K562 (cell line): ENCODE measurements around the gene ZNF362. TPM values are rescaled to one million over a fixed set of nuclear protein-coding genes. Genes with fewer than 3 reads are reported as not detected.

Experiments
- ATAC-seq: fragments of 200-7000 bp; cut with Tn5 transposase; 3 replicates; pipeline ENCODE4 v1.9.1; 2020; ENCODE audit warnings: moderate library complexity
- BruUV-seq: library from RNA; stranded (reverse); fragments of 400-500 nt; replicated peaks from 2 replicates; lab custom pipeline; 2021; lab: Mats Ljungman, UMichigan
- CTCF ChIA-PET: fragments of 300-600 bp; formaldehyde crosslinking; extraction: SDS; loops from one replicate; lab custom pipeline; 2021; ENCODE audit warnings: low intra/inter-chr PET ratio; lab: Yijun Ruan, JAX
- POLR2A ChIA-PET: fragments of 300-600, 350-650 bp; sonication (Branson Sonifier 250); formaldehyde crosslinking; extraction: SDS; loops from one replicate; lab custom pipeline; 2021; ENCODE audit warnings: antibody characterized with exemption, inconsistent platforms; lab: Yijun Ruan, JAX
- DNase-seq, 4 experiments: peaks; one replicate each; pipeline versions ENCODE4 v3.0.0 to v3.0.0-alpha.2; 2011 to 2018; ENCODE audit warnings: low spot score in 3 of 4, mixed read lengths in 3 of 4; ENCODE audit errors: extremely low read depth in 1 of 4
- FAIRE-seq: peaks from 2 replicates; lab custom pipeline; 2011; peaks lifted over from hg19 to GRCh38; lab: Jason Lieb, UNC
- H2AFZ ChIP-seq: 2 replicates; pipeline ENCODE4 v1.6.0; 2011; ENCODE audit warnings: low read depth, low read length, control low read depth, inconsistent platforms
- H3K27ac ChIP-seq: fragments of 200-600 bp; 3 replicates; pipeline ENCODE4 v1.8.0; 2011; ENCODE audit warnings: low read depth, mild to moderate bottlenecking, control low read depth, inconsistent platforms, low read length, moderate library complexity, mixed read lengths; ENCODE audit errors: extremely low read depth
- H3K27me3 ChIP-seq, 2 experiments: fragments of 300-600 bp in 1 of 2; 2 replicates in 1 of 2; 3 replicates in 1 of 2; pipeline versions ENCODE4 v1.6.0 to v1.8.0; 2011; ENCODE audit warnings: inconsistent platforms in 2 of 2, low read length in 2 of 2, mild to moderate bottlenecking in 1 of 2, mixed read lengths in 1 of 2, moderate library complexity in 1 of 2; ENCODE audit not compliant: control insufficient read depth in 2 of 2, insufficient read depth in 2 of 2
- H3K36me3 ChIP-seq: fragments of 300-600 bp; 3 replicates; pipeline ENCODE4 v1.8.0; 2011; ENCODE audit warnings: mild to moderate bottlenecking, low read length, inconsistent platforms; ENCODE audit not compliant: control insufficient read depth, insufficient read depth
- H3K4me1 ChIP-seq, 2 experiments: fragments of 200-600 bp in 1 of 2; replicated peaks in 1 of 2; 2 replicates in 1 of 2; 3 replicates in 1 of 2; pipeline versions ENCODE4 v1.5.1 to v1.8.0; 2011; ENCODE audit warnings: inconsistent platforms in 2 of 2, low read length in 2 of 2, mild to moderate bottlenecking in 1 of 2, mixed read lengths in 1 of 2, moderate library complexity in 1 of 2; ENCODE audit not compliant: control insufficient read depth in 2 of 2, insufficient read depth in 2 of 2
- H3K4me2 ChIP-seq: 2 replicates; pipeline ENCODE4 v1.6.1; 2011; ENCODE audit warnings: low read length, control low read depth, inconsistent platforms, mixed read lengths; ENCODE audit not compliant: insufficient read depth
- H3K4me3 ChIP-seq: fragments of 200-600 bp; sonication (generic), shearing (Covaris generic); 2 replicates; pipeline ENCODE4 v1.5.1; 2016; ENCODE audit warnings: control low read depth, inconsistent platforms
- H3K79me2 ChIP-seq: fragments of 200-600 bp; 3 replicates; pipeline ENCODE4 v1.8.0; 2011; ENCODE audit warnings: low read length, inconsistent platforms; ENCODE audit not compliant: control insufficient read depth, insufficient read depth
- H3K9ac ChIP-seq, 2 experiments: 2 replicates each; pipeline versions ENCODE4 v1.6.0 to v1.6.1; 2011; ENCODE audit warnings: low read depth in 2 of 2, low read length in 2 of 2, control low read depth in 1 of 2, inconsistent platforms in 1 of 2, mild to moderate bottlenecking in 1 of 2, mixed read lengths in 1 of 2; ENCODE audit not compliant: insufficient read depth in 1 of 2
- H3K9me1 ChIP-seq: one replicate; pipeline ENCODE4 v1.6.0; 2011; ENCODE audit warnings: inconsistent platforms, mild to moderate bottlenecking, low read length, moderate library complexity; ENCODE audit not compliant: control insufficient read depth, insufficient read depth
- H3K9me3 ChIP-seq: replicated peaks from 2 replicates; pipeline ENCODE4 v1.5.1; 2011; ENCODE audit warnings: low read depth, low read length, inconsistent platforms; ENCODE audit not compliant: control insufficient read depth, insufficient read depth
- H4K20me1 ChIP-seq: replicated peaks from 2 replicates; pipeline ENCODE4 v1.6.1; 2011; ENCODE audit warnings: low read length, inconsistent platforms, mixed read lengths; ENCODE audit not compliant: control insufficient read depth, insufficient read depth
- ARHGAP35 ChIP-seq: fragments of 450-650 bp; IDR thresholded peaks from 2 replicates; pipeline ENCODE4 v1.6.1; 2018; ENCODE audit not compliant: partially characterized antibody
- BMI1 ChIP-seq: fragments of 150-350 bp; IDR thresholded peaks from 2 replicates; pipeline ENCODE4 v1.6.1; 2014; ENCODE audit warnings: low read length
- CBX1 ChIP-seq: sonication (generic); IDR thresholded peaks from 2 replicates; pipeline ENCODE4 v1.6.1; 2016; ENCODE audit warnings: antibody characterized with exemption, low read depth, mild to moderate bottlenecking
- CBX5 ChIP-seq: IDR thresholded peaks from 2 replicates; pipeline ENCODE4 v1.6.1; 2014; ENCODE audit warnings: low read depth, borderline replicate concordance
- CREB1 ChIP-seq, 2 experiments: sonication (generic) in 1 of 2; formaldehyde crosslinking in 1 of 2; IDR thresholded peaks; 2 replicates each; pipeline versions ENCODE4 v1.6.1 to v1.8.0; 2012 to 2022; ENCODE audit warnings: inconsistent platforms in 1 of 2, mild to moderate bottlenecking in 1 of 2, missing genetic modification reagents in 1 of 2, moderate library complexity in 1 of 2
- ETV5 ChIP-seq: sonication (generic); formaldehyde crosslinking; IDR thresholded peaks from 2 replicates; pipeline ENCODE4 v1.4.0; 2020; ENCODE audit warnings: low read depth, mild to moderate bottlenecking, missing genetic modification reagents
- JUN ChIP-seq, 2 experiments: sonication (generic) in 1 of 2; formaldehyde crosslinking in 1 of 2; IDR thresholded peaks; 2 replicates each; pipeline versions ENCODE4 v1.6.1 to v1.8.0; 2012 to 2022; ENCODE audit warnings: borderline replicate concordance in 2 of 2, mild to moderate bottlenecking in 2 of 2, improper control_type of control experiment in 1 of 2, low read depth in 1 of 2, low read length in 1 of 2, missing genetic modification reagents in 1 of 2
- KDM2B ChIP-seq: fragments of 250-450 bp; sonication (Bioruptor Pico); IDR thresholded peaks from 2 replicates; pipeline ENCODE4 v1.8.0; 2021; ENCODE audit warnings: mild to moderate bottlenecking, moderate library complexity
- MXI1 ChIP-seq: IDR thresholded peaks from 2 replicates; pipeline ENCODE4 v1.6.1; 2011; ENCODE audit warnings: low read depth, mild to moderate bottlenecking, improper control_type of control experiment, low read length
- SAFB2 ChIP-seq: fragments of 200-400 bp; formaldehyde crosslinking; IDR thresholded peaks from 2 replicates; pipeline ENCODE4 v1.6.1; 2018; ENCODE audit warnings: borderline replicate concordance, low read length, low read depth, moderate library complexity; ENCODE audit not compliant: severe bottlenecking
- SMC3 ChIP-seq: conservative IDR thresholded peaks from 2 replicates; pipeline ENCODE4 v1.6.1; 2011; ENCODE audit warnings: low read depth, low read length, improper control_type of control experiment; ENCODE audit not compliant: insufficient read depth
- STAT5B ChIP-seq: fragments of 250-450 bp; sonication (Bioruptor Pico); IDR thresholded peaks from 2 replicates; pipeline ENCODE4 v1.8.0; 2021; ENCODE audit warnings: mild to moderate bottlenecking, inconsistent platforms
- WGBS: fragments of 100-300 bp; shearing (Covaris generic); methylation state at CpG from one replicate; pipeline ENCODE4 v1.1.6; 2016; ENCODE audit warnings: low coverage, mixed read lengths; ENCODE audit not compliant: insufficient coverage; ENCODE audit errors: missing lambda C conversion rate; 5-methylcytosine and 5-hydroxymethylcytosine counted together
- in situ Hi-C: fragments of 300-500 bp; cut with MboI; formaldehyde crosslinking; loops from 4 replicates; pipeline ENCODE4 v1.15.0; 2018; ENCODE audit warnings: inconsistent platforms, mixed read lengths
- intact Hi-C: fragments of 100-400 bp; cut with micrococcal nuclease; formaldehyde crosslinking; loops from 2 replicates; pipeline ENCODE4 v1.14.2; 2022
- polyA plus RNA-seq, 8 experiments: library from polyadenylated mRNA; depleted of rRNA in 4 of 8; stranded (reverse) in 5 of 8; unstranded in 3 of 8; fragments of >200 nt; fragmentation: Nextera tagmentation in 2 of 8; fragmentation: Illumina TruSeq in 1 of 8; extraction: Ambion mirVana in 2 of 8; extraction: Trizol in 1 of 8; gene quantifications; 2 replicates each; pipeline versions ENCODE4 v1.2.1 to v1.2.3, GENCODE V29; 2011 to 2014; ENCODE audit warnings: inconsistent platforms in 1 of 8, missing spikeins in 1 of 8
- total RNA-seq, 7 experiments: library from RNA; depleted of rRNA in 6 of 7; stranded (reverse); fragments of >200 nt in 6 of 7; fragmentation: Illumina TruSeq in 2 of 7; extraction: Trizol in 2 of 7; gene quantifications; 2 replicates each; pipeline versions ENCODE4 v1.2.1 to v1.2.3, GENCODE V29; 2011 to 2021; ENCODE audit warnings: low replicate concordance in 1 of 7
- TF ChIP-seq, protein P1 (sequence below): fragments of 450-650 bp; IDR thresholded peaks from 2 replicates; pipeline ENCODE4 v1.6.1; 2016; ENCODE audit warnings: low read depth, mild to moderate bottlenecking, moderate library complexity
- TF ChIP-seq, protein P2 (sequence below): IDR thresholded peaks from 3 replicates; pipeline ENCODE4 v1.6.1; 2011; ENCODE audit warnings: borderline replicate concordance, mild to moderate bottlenecking; ENCODE audit not compliant: insufficient read length, insufficient read depth
- TF ChIP-seq, protein P3 (sequence below): sonication (generic); formaldehyde crosslinking; IDR thresholded peaks from 2 replicates; pipeline ENCODE4 v1.9.0; 2022; ENCODE audit warnings: mild to moderate bottlenecking, missing genetic modification reagents
- TF ChIP-seq, protein P4 (sequence below): sonication (generic); formaldehyde crosslinking; IDR thresholded peaks from 2 replicates; pipeline ENCODE4 v1.8.1; 2023; ENCODE audit warnings: mild to moderate bottlenecking, missing genetic modification reagents

The ZNF362 gene
- total and polyA plus RNA-seq, 9 of the 15 experiments (the other 6 are each of a cell fraction or from before 2014, with no cell fraction given), result 0.01 to 1.1 (median 0.35) TPM; not detected in 1

DNA sequence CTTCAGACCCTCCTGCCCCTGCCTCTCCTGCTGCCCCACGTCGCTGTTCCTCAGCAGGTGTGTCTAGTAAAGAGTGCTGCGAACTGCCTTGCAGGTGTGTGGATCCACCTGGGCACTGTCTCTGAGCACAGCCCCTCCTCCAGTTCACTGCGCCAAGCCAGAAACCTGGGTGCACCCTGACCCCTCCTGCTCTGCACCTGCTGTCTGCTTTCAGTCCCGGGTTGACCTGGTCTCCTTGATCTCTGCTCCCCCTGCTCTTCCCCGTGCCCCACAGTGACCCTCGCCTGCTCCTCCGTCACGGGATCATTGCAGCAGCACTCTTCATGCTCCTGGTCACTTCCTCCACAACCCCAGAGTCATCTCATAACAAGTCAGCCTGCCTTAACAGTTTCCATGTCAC, 58.1 kb downstream of the ZNF362 start:
- H3K4me3 ChIP-seq, result no peak overlapping the region
- no peaks in the 10 kb centered on the region for H3K9me1 ChIP-seq
- TF ChIP-seq ETV5 (no peak), JUN (IDR thresholded peaks at IDR 0.05; ENCODE audit: borderline replicate concordance, low read depth, low read length) (no peak), JUN (CRISPR knock-in tag; IDR thresholded peaks at IDR 0.05; ENCODE audit: borderline replicate concordance) (no peak), MXI1 (no peak), SMC3 (no peak), BMI1 (no peak), KDM2B (CRISPR knock-in tag) (no peak), ARHGAP35 (no peak), CBX5 (no peak), CBX1 (no peak), CREB1 (IDR thresholded peaks at IDR 0.05) (no peak), CREB1 (CRISPR knock-in tag; IDR thresholded peaks at IDR 0.05) (no peak), SAFB2 (no peak), STAT5B (no peak)
- TF ChIP-seq, protein P1, sequence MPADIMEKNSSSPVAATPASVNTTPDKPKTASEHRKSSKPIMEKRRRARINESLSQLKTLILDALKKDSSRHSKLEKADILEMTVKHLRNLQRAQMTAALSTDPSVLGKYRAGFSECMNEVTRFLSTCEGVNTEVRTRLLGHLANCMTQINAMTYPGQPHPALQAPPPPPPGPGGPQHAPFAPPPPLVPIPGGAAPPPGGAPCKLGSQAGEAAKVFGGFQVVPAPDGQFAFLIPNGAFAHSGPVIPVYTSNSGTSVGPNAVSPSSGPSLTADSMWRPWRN, result no peak
- TF ChIP-seq, protein P2, sequence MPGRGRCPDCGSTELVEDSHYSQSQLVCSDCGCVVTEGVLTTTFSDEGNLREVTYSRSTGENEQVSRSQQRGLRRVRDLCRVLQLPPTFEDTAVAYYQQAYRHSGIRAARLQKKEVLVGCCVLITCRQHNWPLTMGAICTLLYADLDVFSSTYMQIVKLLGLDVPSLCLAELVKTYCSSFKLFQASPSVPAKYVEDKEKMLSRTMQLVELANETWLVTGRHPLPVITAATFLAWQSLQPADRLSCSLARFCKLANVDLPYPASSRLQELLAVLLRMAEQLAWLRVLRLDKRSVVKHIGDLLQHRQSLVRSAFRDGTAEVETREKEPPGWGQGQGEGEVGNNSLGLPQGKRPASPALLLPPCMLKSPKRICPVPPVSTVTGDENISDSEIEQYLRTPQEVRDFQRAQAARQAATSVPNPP, result no peak
- TF ChIP-seq, protein P3, sequence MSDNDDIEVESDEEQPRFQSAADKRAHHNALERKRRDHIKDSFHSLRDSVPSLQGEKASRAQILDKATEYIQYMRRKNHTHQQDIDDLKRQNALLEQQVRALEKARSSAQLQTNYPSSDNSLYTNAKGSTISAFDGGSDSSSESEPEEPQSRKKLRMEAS (CRISPR knock-in tag), result no peak
- TF ChIP-seq, protein P4, sequence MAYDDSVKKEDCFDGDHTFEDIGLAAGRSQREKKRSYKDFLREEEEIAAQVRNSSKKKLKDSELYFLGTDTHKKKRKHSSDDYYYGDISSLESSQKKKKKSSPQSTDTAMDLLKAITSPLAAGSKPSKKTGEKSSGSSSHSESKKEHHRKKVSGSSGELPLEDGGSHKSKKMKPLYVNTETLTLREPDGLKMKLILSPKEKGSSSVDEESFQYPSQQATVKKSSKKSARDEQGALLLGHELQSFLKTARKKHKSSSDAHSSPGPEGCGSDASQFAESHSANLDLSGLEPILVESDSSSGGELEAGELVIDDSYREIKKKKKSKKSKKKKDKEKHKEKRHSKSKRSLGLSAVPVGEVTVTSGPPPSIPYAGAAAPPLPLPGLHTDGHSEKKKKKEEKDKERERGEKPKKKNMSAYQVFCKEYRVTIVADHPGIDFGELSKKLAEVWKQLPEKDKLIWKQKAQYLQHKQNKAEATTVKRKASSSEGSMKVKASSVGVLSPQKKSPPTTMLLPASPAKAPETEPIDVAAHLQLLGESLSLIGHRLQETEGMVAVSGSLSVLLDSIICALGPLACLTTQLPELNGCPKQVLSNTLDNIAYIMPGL (CRISPR knock-in tag), result no peak
- intact Hi-C loops, result no loop called here
- H3K4me1 ChIP-seq, result no peaks in the 10 kb centered on the region
- H3K27me3 ChIP-seq, result peaks cover 56 to 82% of the 10 kb centered on the region in 2 experiments
- CTCF ChIA-PET, result no interaction called here
- DNase-seq (no peak), ATAC-seq (no peak), FAIRE-seq (no peak)
- no peaks in the 10 kb centered on the region for H3K79me2 ChIP-seq
- 3% methylated on average over 9 of the region's 9 CpGs for WGBS
- H3K36me3 ChIP-seq, result no peaks in the 10 kb centered on the region
- no peak overlapping the region for H3K4me2 ChIP-seq
- H2AFZ ChIP-seq, result no peak overlapping the region
- H3K9ac ChIP-seq, result peak overlapping the region in 1 of 2 experiments; percentile 65; a peak in 2 of 4 replicates
- peaks cover 11% of the 10 kb centered on the region for H4K20me1 ChIP-seq
- H3K27ac ChIP-seq, result no peak overlapping the region
- POLR2A ChIA-PET, result interaction anchor here (1.0 kb wide), 1 partner anchor 11 kb away, joined by 3 read pairs; no protein-coding TSS in a partner anchor
- BruUV-seq, result no TSS peak
- in situ Hi-C loops, result no loop called here
- no peaks in the 10 kb centered on the region for H3K9me3 ChIP-seq
